Stimulated activated CD4-positive, alpha-beta T cell treated with anti-CD3 and anti-CD28 coated beads, Interleukin-4, amount 100 ng/mL, for 48 hours (primary cell): ENCODE measurements around the gene PITX1.
"Not testable (repeated sequence)": the region's sequence is repeated elsewhere in the genome, so short reads cannot be mapped to it uniquely, and the experiment has no call there.

Experiments
- DNase-seq, 2 donors: peaks; one replicate each; pipeline ENCODE4 v3.0.0-alpha.2; 2020; ENCODE audit warnings: low read depth in 2 of 2

Gene PITX1

DNA sequence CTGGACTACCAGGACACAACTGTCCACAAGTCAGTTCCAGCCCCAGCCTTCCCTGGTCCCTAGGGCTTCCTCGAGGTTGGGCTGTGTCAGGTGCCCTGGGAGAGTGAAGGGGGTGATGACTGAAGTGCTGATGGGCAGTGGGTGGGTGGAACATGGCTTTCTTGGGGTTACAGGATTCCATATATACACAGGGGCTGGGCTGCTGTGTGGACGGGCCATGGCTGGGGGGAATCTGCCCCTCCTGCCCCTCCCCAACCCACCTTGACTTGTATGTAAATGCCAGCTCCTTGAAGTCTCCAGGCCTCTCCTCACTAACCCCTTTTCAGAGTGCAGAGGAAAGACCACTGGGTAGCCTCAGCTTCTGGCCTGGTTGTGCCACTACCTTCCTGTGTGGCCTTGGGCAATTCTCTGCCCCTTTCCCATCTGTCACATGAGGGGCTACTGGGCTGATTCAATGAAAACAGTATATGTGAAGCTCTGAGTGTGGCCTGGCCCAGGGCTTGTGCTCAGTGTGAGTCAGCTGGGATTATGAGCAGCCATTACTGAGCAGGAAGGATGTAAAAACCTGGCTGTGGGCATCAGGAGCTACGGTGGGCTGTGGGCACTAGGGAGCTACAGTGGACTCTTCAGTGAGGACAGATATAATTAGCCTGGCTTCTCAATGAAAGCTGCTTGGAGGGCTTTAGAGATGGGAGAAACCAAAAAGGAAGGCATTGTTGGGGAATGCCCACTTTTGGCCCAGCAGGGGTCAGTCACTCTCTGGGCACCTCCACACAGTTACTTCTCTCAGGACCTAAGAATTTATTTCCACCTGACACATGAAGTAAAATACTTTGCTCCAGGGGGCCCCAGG, 23.3 kb downstream of the PITX1 start:
- DNase-seq: no peak

- DNase-seq: no peak
Observed at GRCh38 chr5:135009736-135010501, 24.1 kb downstream of the PITX1 start.

- no peak for DNase-seq
Observed at GRCh38 chr5:135008981-135009735, 24.9 kb downstream of the PITX1 start.

DNA sequence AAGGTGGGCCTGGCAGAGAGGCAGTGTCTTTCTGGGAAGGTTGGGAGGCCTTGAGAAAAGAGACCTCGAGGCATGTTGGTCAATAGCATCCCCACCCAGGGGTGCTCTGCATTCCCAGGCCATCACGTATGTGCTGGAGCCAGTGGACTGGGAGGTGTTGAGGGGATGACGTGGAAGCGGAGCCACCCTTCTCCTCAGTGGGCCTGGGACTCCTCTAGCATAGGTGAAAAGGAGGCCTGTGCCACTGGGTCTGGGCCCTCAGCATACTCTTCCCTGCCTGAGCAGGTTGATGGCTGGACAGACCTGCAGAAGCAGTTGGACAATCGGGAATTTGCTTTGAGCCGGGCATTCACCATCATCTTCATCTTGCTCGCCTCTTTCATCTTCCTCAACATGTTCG, 25.5 kb downstream of the PITX1 start:
- DNase-seq: no peak

GRCh38 chr5:135007749-135008363, 26.2 kb downstream of the PITX1 start:
- no peak for DNase-seq

- no peak for DNase-seq
Observed at GRCh38 chr5:135007305-135007704, 26.7 kb downstream of the PITX1 start.

DNA sequence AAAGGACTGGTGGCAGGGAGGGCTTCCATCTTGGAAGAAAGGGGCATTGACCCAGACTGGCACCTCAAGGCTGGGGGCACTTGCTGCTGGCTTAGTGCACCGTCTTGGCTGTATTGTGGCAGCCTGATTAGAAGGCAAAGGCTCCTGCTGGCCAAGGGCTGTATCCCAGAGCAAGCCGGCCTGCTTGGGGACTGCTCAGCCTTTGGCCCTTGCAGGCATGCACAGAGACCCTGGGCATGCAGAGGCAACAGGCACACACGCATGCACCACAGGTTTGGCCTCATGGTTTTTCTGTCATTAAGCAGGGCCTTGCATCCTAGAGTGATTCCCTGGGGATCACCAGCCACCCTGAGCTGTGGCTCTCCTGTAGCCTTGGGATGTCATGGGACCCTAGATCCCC, 29.0 kb downstream of the PITX1 start:
- DNase-seq: no peak

GRCh38 chr5:135004376-135004775, 29.7 kb downstream of the PITX1 start:
- no peak for DNase-seq

DNA sequence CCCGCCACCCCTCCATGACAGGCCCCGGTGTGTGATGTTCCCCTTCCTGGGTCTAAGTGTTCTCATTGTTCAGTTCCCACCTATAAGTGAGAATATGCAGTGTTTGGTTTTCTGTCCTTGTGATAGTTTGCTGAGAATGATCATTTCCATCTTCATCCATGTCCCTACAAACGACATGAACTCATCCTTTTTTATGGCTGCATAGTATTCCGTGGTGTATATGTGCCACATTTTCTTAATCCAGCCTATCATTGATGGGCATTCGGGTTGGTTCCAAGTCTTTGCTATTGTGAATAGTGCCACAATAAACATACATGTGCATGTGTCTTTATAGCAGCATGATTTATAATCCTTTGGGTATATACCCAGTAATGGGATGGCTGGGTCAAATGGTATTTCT, 36.0 kb downstream of the PITX1 start:
- not testable (repeated sequence) for DNase-seq

DNA sequence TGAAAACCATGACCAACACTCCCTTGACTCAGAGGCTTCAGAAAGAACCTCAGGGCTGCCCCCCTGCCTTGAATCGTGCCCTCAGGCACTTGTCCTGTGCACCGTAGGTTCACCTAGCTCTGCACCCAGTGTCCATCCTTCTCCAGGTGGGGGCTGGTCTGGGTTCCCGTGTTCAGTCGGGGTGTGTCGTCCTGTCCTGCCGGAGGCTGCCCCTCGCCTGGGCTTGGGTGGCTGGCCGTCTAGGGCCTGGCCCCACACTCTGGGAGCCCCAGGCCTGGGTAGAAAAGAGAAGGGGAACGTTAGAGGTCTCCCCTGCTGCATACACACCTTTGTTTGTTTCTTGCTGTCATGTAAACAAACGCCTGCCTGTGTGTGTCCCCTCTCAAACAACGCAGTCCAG, 37.0 kb downstream of the PITX1 start:
- DNase-seq: no peak

DNA sequence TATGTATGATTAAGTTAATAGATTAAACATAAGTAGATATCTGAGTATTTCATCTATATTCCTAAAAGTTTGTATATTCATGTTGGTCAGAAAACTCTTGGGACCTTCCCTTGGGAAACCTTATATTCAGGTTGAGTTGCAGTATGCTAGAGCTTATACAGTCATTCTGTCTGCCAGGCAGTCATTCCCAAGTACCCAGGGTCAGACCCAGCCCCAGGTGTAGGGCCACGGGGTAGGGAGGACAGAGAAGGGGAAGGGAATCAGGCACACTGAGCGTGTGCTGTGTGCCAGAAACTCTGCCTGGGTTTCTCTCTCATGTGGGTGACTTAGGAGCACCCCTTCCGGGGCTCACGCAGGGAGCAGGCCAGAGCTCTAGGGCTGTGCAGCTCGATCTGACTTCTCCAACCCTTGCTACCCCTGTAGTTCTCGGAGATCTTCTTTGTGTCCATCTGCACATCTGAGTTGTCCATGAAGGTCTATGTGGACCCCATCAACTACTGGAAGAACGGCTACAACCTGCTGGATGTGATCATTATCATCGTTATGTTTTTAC, 38.1 kb downstream of the PITX1 start:
- DNase-seq: no peak

DNA sequence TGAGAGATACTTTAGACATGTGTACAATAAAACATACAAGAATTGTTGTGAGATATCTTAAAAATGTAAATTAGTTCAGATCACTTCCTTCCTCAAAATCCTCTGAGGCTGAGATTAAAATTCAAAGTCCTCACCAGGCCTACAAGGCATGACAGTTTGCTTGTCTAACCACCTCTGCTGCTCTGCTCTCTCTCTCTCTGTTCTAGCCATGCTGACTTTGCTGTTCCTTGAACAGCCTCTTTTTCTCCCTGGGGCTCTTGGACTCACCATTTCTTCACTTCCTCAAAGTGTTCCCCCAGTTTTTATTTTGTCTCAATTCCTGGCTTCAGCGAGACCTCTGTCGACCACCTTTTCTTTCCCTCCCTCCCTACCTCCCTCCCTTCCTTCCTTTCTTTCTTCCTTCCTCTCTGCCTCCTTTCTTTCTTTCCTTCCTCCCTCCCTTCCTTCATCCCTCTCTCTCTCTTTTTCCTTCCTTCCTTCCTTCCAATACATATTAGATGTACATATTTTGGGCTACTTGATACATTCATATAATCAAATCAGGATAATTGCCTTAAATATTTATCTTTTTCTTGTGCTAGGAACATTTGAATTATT, 39.4 kb downstream of the PITX1 start:
- no peak for DNase-seq

- DNase-seq: no peak
Observed at GRCh38 chr5:134993161-134993560, 40.9 kb downstream of the PITX1 start.

DNA sequence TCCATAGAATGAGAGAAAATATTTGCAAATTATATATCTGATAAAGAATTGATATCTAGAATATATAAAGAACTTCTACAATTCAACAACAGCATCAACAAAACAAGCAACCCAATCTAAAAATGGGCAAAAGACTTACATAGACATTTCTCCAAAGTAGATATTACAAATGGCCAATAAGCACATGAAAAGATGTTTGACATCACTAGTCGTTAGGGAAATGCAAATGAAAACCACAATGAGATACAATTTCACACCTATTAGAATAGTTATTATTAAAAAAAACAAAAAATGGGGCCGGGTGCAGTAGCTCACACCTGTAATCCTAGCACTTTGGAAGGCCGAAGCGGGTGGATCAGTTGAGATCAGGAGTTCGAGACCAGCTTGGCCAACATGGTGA, 41.9 kb downstream of the PITX1 start:
- DNase-seq: no peak

DNA sequence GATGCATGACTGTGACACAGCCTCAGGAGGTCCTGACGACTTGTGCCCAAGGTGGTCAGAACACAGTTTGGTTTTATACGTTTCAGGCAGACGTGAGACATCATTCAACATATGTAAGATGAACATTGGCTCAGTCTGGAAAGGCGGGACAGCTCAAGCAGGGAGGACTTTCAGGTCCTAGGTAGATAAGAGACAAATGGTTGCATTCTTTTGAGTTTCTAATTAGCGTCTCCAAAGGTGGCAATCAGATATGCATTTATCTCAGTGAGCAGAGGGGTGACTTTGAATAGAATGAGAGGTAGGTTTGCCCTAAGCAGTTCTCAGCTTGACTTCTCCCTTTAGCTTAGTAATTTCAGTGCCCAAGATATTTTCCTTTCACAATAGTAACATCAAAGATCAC, 43.8 kb downstream of the PITX1 start:
- not testable (repeated sequence) for DNase-seq

DNA sequence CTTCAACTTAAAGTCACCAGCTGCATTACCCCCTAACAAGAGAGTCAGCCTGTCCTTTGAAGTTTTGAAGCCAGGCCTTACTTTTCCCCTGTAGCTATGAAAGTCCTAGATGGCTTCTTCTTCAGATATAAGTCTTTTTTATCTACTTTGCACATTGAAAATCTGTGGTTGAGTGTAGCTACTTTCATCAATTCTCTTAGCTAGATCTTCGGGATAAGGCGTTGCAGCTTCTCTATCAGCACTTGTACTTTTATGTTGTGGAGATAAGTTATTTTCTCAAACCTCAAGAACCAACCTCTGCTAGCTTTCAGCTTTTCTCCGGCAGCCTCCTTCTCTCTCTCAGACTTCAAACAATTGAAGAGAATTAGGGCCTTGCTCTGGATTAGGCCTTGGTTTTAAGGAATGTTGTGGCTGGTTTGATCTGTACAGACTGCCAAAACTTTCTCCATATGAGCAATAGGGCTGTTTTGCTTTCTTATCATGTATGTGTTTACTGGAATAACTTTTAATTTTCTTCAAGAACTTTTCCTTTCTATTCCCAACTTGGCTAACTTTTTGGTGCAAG, 44.7 kb downstream of the PITX1 start:
- no peak for DNase-seq

- DNase-seq: no peak
Observed at GRCh38 chr5:134982230-134982629, 51.8 kb downstream of the PITX1 start.

DNA sequence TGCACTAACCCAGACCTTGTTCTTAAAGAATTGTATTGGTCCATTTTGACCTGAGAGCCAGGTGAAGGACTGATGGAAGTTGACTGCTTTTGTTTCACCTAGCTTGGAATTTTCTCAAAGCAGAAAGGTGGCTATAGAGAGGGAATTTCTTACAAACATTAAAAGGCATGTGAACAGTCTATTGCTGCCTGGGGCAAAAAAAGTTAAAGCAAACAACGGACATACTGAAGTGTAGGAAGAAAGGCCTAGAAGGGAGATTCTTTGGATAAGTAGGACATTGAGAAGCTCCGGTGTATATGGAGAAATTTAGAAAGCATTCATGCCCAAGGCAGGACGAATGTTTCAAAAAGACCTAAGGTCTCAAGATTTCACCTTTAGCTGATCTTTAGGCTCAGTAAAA, 54.6 kb downstream of the PITX1 start:
- DNase-seq: no peak
